ENCODE measurements around the gene MGMT. TPM values are rescaled to one million over a fixed set of nuclear protein-coding genes. Genes with fewer than 3 reads are reported as not detected.

Gene MGMT
- polyA plus RNA-seq, 3 donors, result 9.5 to 23.5 (median 17.5) TPM

DNA sequence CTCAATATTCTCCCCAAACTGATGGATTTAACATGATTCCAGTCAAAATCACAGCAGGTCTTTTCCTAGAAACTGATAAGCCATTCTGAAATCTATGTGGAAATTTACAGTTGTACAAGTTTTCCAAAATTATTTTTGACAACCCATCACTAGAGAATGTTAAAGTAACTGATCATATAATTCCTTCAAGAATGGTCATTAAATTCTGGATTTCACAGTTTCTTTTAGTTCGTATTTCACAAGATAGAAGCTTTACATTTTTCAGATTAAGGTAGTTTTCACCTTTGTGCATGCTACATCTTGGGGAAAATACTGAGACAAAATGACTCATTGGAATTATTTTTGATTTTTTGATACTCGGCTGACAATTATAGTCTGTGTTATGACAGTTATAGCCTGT is 174.3 kb downstream of the MGMT start:
- H4K20me1 ChIP-seq (ENCODE audit: insufficient read depth, low read length), result no peaks in the 10 kb centered on the region
- H3K27me3 Mint-ChIP-seq (ENCODE audit: low read depth in 3 of 3), result no peaks in the 10 kb centered on the region
- no peak overlapping the region for H3K27ac ChIP-seq (ENCODE audit: low read depth in 1 of 2, low read length in 2 of 2)
- no peaks in the 10 kb centered on the region for H3K4me1 ChIP-seq (ENCODE audit: control insufficient read depth in 1 of 2, insufficient read depth in 2 of 2, low read length in 2 of 2)
- no peaks in the 10 kb centered on the region for H3K4me1 Mint-ChIP-seq
- no peak overlapping the region for H3K4me2 ChIP-seq (replicated peaks; ENCODE audit: extremely low read depth, low read length, poor library complexity, severe bottlenecking)
- H3K27me3 ChIP-seq (ENCODE audit: control insufficient read depth in 2 of 2, insufficient read depth in 2 of 2, low read length in 2 of 2), result no peaks in the 10 kb centered on the region
- no peaks in the 10 kb centered on the region for H3K79me2 ChIP-seq (ENCODE audit: insufficient read depth, low read length)
- peaks cover 0 to 8% of the 10 kb centered on the region in 2 donors for H3K9me3 ChIP-seq (replicated peaks in 1 of 2; ENCODE audit: control insufficient read depth in 1 of 2, insufficient read depth in 1 of 2, low read length in 2 of 2)
- H3K9me3 Mint-ChIP-seq, result peaks cover 0 to 7% (median 3%) of the 10 kb centered on the region in 7 donors
- H3K36me3 ChIP-seq (replicated peaks in 1 of 2; ENCODE audit: control insufficient read depth in 1 of 2, insufficient read depth in 2 of 2, low read length in 2 of 2), result no peaks in the 10 kb centered on the region
- intact Hi-C loops (cut with micrococcal nuclease), result no loop called here
- WGBS (ENCODE audit: insufficient coverage), result no CpG with 5 or more reads among the region's 2 CpGs
- no peak overlapping the region for H2AFZ ChIP-seq (ENCODE audit: insufficient read depth, low read depth, low read length, poor library complexity, severe bottlenecking)
- no peak overlapping the region for H3K4me3 ChIP-seq (replicated peaks in 1 of 3; ENCODE audit: low read depth in 2 of 3, low read length in 3 of 3)
- H3K4me3 Mint-ChIP-seq, result no peak overlapping the region
- H3K36me3 Mint-ChIP-seq, result peaks cover 1 to 6% of the 10 kb centered on the region in 2 donors
- H3K27ac Mint-ChIP-seq, result no peak overlapping the region
- DNase-seq, result no peak
- no peak overlapping the region for H3K9ac ChIP-seq (ENCODE audit: insufficient read depth, low read length, poor library complexity, severe bottlenecking)
- TF ChIP-seq, protein P1, sequence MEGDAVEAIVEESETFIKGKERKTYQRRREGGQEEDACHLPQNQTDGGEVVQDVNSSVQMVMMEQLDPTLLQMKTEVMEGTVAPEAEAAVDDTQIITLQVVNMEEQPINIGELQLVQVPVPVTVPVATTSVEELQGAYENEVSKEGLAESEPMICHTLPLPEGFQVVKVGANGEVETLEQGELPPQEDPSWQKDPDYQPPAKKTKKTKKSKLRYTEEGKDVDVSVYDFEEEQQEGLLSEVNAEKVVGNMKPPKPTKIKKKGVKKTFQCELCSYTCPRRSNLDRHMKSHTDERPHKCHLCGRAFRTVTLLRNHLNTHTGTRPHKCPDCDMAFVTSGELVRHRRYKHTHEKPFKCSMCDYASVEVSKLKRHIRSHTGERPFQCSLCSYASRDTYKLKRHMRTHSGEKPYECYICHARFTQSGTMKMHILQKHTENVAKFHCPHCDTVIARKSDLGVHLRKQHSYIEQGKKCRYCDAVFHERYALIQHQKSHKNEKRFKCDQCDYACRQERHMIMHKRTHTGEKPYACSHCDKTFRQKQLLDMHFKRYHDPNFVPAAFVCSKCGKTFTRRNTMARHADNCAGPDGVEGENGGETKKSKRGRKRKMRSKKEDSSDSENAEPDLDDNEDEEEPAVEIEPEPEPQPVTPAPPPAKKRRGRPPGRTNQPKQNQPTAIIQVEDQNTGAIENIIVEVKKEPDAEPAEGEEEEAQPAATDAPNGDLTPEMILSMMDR (IDR thresholded peaks at IDR 0.05), result no peak

DNA sequence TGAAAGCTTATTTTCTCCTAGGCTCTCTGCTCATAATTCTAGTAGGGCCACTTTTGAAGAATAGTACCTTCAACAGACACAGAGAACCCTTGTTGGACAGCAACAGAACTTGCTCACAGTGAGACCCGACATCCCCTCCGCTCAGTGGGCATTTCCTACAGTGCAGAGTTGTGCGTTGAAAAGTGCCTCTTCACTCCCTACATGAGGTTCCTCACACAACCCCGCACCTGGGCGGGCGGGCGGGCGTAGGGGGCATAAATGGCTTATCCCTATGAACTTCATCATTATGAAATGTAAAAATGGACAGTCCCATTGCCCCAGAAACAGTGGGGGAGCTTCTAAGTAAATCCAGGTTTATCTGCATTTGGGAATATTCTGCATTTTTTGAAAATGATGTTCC is 174.9 kb downstream of the MGMT start:
- Histone ChIP-seq H3K4me3 (replicated peaks in 1 of 3; ENCODE audit: low read depth in 2 of 3, low read length in 3 of 3) (no peak overlapping the region), H4K20me1 (ENCODE audit: insufficient read depth, low read length) (no peaks in the 10 kb centered on the region), H3K4me2 (replicated peaks; ENCODE audit: extremely low read depth, low read length, poor library complexity, severe bottlenecking) (no peak overlapping the region), H3K4me1 (ENCODE audit: control insufficient read depth in 1 of 2, insufficient read depth in 2 of 2, low read length in 2 of 2) (no peaks in the 10 kb centered on the region), H2AFZ (ENCODE audit: insufficient read depth, low read depth, low read length, poor library complexity, severe bottlenecking) (no peak overlapping the region), H3K36me3 (replicated peaks in 1 of 2; ENCODE audit: control insufficient read depth in 1 of 2, insufficient read depth in 2 of 2, low read length in 2 of 2) (no peaks in the 10 kb centered on the region), H3K9me3 (replicated peaks in 1 of 2; ENCODE audit: control insufficient read depth in 1 of 2, insufficient read depth in 1 of 2, low read length in 2 of 2) (peaks cover 0 to 8% of the 10 kb centered on the region in 2 donors), H3K27ac (ENCODE audit: low read depth in 1 of 2, low read length in 2 of 2) (no peak overlapping the region), H3K79me2 (ENCODE audit: insufficient read depth, low read length) (no peaks in the 10 kb centered on the region), H3K27me3 (ENCODE audit: control insufficient read depth in 2 of 2, insufficient read depth in 2 of 2, low read length in 2 of 2) (no peaks in the 10 kb centered on the region), H3K9ac (ENCODE audit: insufficient read depth, low read length, poor library complexity, severe bottlenecking) (no peak overlapping the region)
- Mint-ChIP-seq H3K9me3 (peaks cover 0 to 7% (median 3%) of the 10 kb centered on the region in 7 donors), H3K27ac (no peak overlapping the region), H3K4me1 (no peaks in the 10 kb centered on the region), H3K4me3 (no peak overlapping the region), H3K36me3 (peaks cover 0 to 8% of the 10 kb centered on the region in 2 donors), H3K27me3 (ENCODE audit: low read depth in 3 of 3) (no peaks in the 10 kb centered on the region)
- TF ChIP-seq, protein P1 (IDR thresholded peaks at IDR 0.05), result no peak
- intact Hi-C loops (cut with micrococcal nuclease), result no loop called here
- DNase-seq, result no peak
- WGBS (ENCODE audit: insufficient coverage), result 100% methylated on average over 1 of the region's 8 CpGs

Data from CD14-positive monocyte (primary cell).